GM12874 (cell line): ENCODE results near the gene SORL1-AS1.

Experiments
- CTCF ChIP-seq: IDR thresholded peaks from 2 replicates; pipeline ENCODE4 v1.5.1; 2011; ENCODE audit warnings: low read depth, mild to moderate bottlenecking, control low read depth, low read length, moderate library complexity; ENCODE audit not compliant: insufficient read depth

SORL1-AS1 gene

GRCh38 chr11:121439759-121440158, 13.0 kb downstream of the SORL1-AS1 start:
- no peak for TF ChIP-seq CTCF

- no peak for TF ChIP-seq CTCF
Observed at GRCh38 chr11:121439337-121439736, 13.4 kb downstream of the SORL1-AS1 start.

GRCh38 chr11:121437686-121438078, 15.1 kb downstream of the SORL1-AS1 start:
- TF ChIP-seq CTCF: no peak

- TF ChIP-seq CTCF: no peak
Observed at GRCh38 chr11:121437018-121437685, 15.6 kb downstream of the SORL1-AS1 start.

GRCh38 chr11:121435551-121436511, 16.9 kb downstream of the SORL1-AS1 start:
- TF ChIP-seq CTCF: no peak

- TF ChIP-seq CTCF: no peak
Observed at GRCh38 chr11:121435132-121435531, 17.6 kb downstream of the SORL1-AS1 start.

GRCh38 chr11:121431820-121432526, 20.8 kb downstream of the SORL1-AS1 start:
- no peak for TF ChIP-seq CTCF
